Measurements from ENCODE around the gene SLC44A3.

GRCh38 chr1:94854458-94855306 is 34.5 kb downstream of the SLC44A3 start:
- TF ChIP-seq SP1 (IDR thresholded peaks at IDR 0.05; ENCODE audit: low read depth, low read length) (no peak), ASH2L (IDR thresholded peaks at IDR 0.05; ENCODE audit: low read length) (peak; percentile 46), EP300 (IDR thresholded peaks at IDR 0.05; ENCODE audit: borderline replicate concordance in 1 of 2, low read depth in 2 of 2, low read length in 2 of 2) (peak in 1 of 2 experiments; percentile 5; a peak in 1 of 3 replicates), SP4 (IDR thresholded peaks at IDR 0.05; ENCODE audit: low read length) (no peak), JUND (IDR thresholded peaks at IDR 0.05; ENCODE audit: low read length) (no peak; the same call in 1 of the 2 replicates), POLR2A (IDR thresholded peaks at IDR 0.05; ENCODE audit: control extremely low read depth in 1 of 2, low read depth in 2 of 2, low read length in 2 of 2) (no peak), CTCF (IDR thresholded peaks at IDR 0.05; ENCODE audit: control extremely low read depth in 1 of 3, insufficient read depth in 1 of 3, low read depth in 1 of 3, low read length in 3 of 3) (peak; percentile 93 to 100 (median 95)), ZNF274 (IDR thresholded peaks at IDR 0.05; ENCODE audit: borderline replicate concordance, extremely low read depth, low read length) (no peak), PHF8 (conservative IDR thresholded peaks at IDR 0.05; ENCODE audit: low read depth, low read length) (no peak), RBBP5 (IDR thresholded peaks at IDR 0.05; ENCODE audit: borderline replicate concordance, low read depth, low read length) (no peak), POLR2AphosphoS5 (IDR thresholded peaks at IDR 0.05; ENCODE audit: low read depth, low read length) (no peak)

Data from H1 (cell line).